RCC 7860 (cell line): ENCODE results near the gene PRR12.

Source experiments
- DNase-seq: peaks from one replicate; pipeline ENCODE4 v3.0.0-alpha.2; 2015; ENCODE audit warnings: low spot score
- FAIRE-seq: peaks from 2 replicates; lab custom pipeline; 2012; peaks lifted over from hg19 to GRCh38; lab: Jason Lieb, UNC

Gene PRR12

DNA sequence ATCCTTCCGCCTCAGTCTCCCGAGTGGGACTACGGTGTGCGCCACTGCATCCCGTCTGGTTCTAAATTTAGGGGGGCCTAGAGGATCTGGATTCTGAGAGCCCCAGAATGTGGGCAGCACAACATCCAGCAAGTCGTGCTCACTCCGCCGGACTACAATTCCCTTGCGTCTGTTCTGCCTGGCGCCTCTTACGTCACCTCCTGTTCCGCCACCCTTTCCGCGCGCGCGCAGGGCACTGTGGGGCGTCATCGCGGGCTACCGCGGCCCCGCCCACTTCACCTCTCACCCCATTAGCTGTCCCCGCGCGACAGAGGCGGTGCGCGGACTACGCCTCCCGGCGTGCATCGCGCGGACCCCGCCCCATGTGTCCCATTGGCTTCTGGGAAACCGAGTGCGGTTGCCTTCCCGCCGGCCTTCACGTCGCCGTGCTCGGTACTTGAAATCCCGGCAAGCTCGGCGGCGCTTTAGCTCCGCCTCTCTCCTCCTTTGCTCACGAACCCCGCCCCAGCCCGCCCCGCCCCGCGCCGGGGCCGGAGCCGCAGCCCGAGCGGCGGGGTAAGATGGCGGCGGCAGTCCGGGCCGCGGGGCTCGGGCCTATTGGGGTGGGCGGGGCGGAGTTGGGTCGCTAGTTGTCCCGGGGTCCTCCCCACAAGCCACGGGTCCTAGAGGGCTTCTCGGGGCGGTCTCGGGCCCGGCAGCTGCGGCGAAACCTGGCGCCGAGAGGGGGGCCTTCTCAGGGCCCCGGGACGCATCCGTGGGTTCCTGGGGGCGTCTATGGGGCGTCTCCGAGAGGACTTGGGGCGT lies 50.9 kb downstream of the PRR12 start, which contains the start of gene SCAF1:
SCAF1 (plus strand) TSS at position 522 of the 804 bp plus-strand sequence. CDS start 2,818 bp downstream, outside the sequence.
- FAIRE-seq: peak; percentile 79
- peak; percentile 95 for DNase-seq

DNA sequence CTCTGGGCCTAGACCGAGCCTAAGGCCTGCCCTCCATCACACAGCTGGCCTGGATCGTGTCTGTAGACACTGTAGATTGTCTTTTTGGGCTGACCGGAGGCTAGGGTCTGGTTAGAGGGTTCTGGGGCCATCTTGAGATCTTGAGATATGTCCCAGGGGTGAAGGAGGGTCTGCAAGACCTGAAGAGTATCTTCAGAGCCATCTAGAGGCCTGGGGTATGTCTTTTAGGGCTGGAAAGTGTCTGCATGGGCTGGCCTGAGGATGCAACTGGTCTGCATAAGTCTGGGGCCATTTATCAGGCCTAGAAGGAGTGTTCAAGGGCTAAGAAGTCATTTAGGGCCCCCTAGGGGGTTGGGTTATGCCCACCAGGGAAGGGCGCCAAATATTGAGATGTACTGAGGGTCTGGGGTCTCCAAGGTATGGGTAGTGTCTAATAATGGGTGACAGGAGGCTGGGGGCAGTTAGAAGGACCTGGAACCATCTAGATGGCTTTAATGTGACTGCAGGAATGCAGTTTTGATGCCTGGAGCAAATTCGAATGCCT lies 51.6 kb downstream of the PRR12 start:
- FAIRE-seq (no peak), DNase-seq (no peak)

DNA sequence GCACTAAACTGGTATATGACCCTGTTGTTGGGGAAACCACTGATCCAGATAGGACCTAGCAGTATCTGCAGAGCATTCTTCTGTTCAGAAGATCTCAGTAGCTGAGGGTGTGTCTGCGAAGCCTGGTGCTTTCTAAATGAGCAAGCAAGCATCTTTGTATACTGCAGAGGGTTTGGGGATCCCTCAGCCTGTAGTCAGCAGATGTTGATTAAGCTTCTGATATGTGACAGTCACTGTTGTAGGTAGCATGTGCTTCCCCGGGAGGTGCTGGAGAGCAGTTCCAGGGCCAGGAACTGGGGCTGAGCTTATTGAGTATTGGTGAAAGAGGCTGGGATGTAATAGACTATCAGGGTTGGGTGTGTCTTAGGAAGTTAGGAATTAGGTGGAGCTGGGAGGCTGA lies 52.5 kb downstream of the PRR12 start:
- no peak for FAIRE-seq
- no peak for DNase-seq

DNA sequence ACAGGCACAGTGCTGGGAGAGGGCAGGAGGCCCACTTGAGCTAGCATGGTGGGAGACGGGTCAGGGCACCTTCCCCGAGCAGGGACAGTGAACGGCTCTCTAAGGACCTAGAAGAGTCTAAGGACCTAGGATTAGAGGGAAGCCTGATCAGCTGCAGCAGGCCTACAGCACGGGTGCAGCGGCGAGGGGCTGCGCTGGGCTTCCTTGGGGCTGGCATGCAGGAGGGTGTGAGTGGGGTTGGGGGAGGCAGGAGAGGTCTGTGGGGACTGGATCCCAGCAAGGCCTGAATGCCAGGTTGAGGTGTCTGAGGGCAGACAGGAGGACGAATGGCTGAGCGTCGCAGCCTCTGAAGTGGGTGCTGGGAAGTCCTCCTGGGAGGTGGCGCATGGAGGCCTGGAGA lies 54.6 kb downstream of the PRR12 start:
- DNase-seq: no peak
- no peak for FAIRE-seq

DNA sequence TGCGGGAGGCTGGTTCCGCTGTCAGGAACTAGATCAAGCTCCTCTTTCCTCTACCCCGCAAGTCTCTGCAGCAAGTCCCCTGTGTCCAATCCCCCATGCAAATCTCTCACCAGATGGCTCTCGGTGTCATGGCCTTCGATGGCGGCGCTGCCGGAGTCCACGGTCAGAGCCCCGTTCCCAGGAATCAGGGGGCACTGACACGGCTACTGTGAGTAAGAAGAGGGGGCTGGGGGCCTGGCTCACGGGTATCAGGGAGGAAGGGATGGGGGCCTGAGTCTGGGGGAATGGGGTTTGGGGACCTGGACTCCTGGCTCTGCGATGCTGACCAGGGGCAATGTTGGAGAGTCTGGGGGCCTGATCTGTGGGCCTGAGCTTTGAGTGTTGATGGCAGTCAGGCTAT lies 55.0 kb downstream of the PRR12 start:
- FAIRE-seq (no peak), DNase-seq (no peak)

DNA sequence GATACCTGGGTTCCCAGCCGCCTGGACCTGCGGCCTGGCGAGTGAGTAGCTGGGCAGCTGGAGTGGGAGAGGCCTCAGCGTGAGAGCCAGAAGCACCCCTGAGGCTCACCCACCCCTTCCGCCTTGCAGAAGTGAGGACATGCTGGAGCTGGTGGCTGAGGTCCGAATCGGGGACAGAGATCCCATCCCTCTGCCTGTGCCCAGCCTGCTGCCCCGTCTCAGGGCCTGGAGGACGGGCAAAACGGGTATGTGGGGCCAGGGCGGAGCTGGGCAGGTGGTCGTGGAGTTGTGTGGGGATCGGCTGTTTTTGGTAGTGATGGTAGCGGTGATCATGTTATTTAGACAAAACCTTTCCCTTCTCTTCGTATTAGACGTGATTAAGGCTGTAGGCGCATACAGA lies 55.6 kb downstream of the PRR12 start:
- DNase-seq (no peak), FAIRE-seq (no peak)

DNA sequence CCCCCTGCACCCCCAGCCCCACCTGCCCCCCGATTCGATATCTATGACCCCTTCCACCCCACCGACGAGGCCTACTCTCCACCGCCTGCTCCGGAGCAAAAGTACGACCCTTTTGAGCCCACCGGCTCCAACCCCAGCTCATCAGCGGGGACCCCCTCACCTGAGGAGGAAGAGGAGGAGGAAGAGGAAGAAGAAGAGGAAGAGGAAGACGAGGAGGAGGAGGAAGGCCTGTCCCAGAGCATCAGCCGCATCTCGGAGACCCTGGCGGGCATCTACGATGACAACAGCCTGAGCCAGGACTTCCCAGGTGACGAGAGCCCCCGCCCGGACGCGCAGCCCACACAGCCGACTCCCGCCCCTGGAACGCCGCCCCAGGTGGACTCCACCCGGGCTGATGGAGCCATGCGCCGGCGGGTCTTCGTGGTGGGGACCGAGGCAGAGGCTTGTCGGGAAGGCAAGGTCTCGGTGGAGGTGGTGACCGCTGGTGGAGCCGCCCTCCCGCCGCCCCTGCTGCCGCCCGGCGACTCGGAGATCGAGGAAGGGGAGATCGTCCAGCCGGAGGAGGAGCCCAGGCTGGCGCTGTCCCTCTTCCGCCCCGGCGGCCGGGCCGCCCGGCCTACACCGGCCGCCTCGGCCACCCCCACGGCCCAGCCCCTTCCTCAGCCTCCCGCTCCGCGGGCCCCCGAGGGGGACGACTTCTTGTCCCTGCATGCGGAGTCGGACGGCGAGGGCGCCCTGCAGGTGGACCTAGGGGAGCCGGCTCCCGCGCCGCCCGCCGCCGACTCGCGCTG lies 60.2 kb downstream of the PRR12 start:
- DNase-seq (no peak), FAIRE-seq (no peak)

DNA sequence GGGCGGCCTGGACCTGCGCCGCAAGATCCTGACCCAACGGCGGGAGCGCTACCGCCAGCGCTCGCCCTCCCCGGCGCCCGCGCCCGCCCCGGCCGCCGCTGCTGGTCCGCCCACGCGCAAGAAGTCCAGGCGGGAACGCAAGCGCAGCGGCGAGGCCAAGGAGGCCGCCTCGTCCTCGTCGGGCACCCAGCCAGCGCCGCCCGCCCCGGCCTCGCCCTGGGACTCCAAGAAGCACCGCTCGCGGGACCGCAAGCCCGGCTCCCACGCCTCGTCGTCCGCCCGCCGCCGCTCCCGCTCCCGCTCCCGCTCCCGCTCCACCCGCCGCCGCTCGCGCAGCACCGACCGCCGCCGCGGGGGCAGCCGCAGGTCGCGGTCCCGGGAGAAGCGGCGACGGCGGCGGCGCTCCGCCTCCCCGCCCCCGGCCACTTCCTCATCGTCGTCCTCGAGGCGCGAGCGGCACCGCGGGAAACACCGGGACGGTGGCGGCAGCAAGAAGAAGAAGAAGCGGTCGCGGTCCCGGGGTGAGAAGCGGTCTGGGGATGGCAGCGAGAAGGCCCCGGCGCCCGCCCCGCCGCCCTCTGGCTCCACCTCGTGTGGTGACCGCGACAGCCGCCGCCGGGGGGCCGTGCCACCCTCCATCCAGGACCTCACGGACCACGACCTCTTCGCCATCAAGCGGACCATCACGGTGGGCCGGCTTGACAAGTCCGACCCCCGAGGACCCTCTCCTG lies 61.0 kb downstream of the PRR12 start:
- FAIRE-seq (no peak), DNase-seq (no peak)

DNA sequence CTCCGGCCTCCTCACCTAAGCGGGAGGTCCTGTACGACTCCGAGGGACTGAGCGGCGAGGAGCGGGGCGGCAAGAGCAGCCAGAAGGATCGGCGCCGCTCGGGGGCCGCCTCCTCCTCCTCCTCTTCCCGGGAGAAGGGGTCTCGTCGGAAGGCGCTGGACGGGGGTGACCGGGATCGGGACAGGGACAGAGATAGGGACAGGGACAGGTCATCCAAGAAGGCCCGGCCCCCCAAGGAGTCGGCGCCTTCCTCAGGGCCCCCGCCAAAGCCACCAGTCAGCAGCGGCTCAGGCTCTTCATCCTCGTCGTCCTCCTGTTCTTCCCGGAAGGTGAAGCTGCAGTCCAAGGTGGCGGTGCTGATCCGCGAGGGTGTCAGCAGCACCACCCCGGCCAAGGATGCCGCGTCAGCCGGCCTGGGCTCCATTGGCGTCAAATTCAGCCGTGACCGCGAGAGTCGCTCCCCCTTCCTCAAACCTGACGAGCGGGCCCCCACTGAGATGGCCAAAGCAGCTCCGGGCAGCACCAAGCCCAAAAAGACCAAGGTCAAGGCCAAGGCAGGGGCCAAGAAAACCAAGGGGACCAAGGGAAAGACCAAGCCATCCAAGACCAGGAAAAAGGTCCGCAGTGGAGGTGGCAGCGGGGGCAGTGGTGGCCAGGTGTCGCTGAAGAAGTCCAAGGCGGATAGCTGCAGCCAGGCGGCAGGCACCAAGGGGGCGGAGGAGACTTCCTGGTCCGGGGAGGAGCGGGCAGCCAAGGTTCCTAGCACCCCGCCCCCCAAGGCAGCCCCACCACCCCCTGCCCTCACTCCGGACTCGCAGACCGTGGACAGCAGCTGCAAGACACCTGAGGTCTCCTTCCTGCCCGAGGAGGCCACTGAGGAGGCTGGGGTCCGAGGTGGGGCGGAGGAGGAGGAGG lies 61.8 kb downstream of the PRR12 start:
- no peak for DNase-seq
- FAIRE-seq: no peak

DNA sequence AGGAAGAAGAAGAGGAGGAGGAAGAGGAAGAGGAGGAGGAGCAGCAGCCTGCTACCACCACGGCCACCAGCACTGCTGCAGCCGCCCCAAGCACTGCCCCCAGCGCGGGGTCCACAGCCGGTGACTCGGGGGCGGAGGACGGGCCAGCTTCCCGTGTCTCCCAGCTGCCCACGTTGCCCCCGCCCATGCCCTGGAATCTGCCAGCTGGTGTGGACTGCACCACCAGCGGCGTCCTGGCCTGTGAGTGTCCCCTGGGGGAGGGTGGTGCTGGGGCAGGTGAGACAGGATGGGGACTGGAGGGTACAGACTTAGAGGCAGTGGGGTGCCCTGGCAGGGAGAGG lies 62.5 kb downstream of the PRR12 start:
- no peak for DNase-seq
- no peak for FAIRE-seq

DNA sequence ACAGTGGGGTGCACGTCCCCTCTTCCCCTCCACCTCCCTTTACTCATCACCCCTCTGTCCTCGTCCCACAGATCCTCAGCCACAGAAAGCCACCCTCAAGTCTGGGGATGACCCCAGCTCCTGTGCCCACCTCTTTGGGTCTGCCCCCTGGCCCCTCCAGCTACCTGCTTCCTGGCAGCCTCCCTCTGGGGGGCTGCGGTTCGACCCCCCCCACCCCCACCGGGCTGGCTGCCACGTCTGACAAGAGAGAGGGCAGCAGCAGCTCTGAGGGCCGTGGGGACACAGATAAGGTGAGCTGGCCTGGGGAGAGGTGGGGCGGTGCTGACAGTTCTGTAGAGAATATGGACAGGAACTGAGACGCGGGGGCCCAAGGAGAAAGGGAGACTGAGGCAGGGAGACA lies 63.6 kb downstream of the PRR12 start:
- DNase-seq (no peak), FAIRE-seq (no peak)

DNA sequence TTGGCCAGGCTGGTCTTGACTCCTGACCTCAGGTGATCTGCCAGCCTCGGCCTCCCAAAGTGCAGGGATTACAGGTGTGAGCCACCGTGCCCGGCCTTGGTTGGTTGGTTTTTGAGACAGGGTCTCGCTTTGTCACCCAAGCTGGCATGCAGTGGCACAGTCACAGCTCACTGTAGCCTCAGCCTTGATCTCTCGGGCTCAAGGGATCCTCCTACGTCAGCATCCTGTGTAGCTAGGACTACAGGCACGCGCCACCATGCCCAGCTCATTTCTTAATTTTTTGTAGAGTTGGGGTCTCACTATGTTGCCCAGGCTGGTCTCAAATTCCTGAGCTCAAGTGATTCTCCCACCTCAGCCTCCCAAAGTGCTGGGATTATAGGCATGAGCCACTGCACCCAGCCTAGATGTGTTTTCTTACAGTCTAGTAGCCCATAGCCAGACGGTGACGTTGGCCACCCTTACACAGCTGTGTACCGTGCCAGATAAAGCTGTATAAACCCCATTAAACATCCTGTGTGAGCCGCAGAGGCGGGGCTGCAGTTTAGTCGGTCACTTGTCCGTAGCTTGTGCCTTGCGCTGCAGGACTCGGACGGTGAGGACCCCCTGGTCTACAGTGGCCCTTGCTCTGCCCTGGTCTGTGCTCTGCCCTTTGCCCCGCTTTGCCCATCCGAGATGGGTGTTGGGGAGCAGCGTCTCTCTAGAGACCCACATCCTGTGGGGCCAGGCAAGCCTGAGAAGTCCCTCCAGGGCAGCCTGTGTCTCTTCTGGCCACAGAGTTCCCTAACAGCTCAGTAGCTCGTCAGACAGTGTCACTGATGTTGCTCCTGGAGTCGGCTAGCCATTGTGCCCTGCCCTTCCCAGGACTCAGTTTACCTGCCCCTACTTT lies 64.8 kb downstream of the PRR12 start:
- no peak for FAIRE-seq
- DNase-seq: no peak

DNA sequence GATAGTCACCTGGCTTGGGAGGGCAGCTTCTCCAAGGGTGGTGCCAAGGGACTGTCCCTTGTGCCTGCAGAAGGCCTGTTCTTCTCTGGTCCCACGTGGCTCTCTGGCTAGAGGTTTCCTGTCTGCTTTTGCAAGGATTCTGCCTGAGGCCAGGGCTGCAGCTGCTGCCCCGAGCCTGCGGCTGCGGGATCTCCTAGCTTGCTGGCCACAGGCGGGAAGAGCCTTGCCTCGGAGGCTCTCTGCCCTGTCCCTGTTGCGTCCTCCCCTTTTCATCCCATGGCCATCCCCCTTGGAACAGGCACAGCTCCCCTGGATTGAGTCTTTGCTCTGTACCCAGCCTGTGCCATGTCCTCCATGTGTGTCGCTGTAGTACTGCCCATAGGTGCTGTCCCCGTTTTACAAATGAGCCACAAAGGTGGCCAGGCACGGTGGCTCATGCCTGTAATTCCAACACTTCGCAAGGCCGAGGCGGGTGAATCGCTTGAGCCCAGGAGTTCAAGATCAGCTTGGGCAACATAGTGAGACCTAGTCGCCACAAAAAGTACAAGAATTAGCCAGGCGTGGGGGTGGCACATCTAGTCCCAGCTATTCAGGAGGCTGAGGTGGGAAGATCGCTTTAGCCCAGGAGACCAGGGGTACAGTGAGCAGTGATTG lies 65.6 kb downstream of the PRR12 start:
- no peak for FAIRE-seq

DNA sequence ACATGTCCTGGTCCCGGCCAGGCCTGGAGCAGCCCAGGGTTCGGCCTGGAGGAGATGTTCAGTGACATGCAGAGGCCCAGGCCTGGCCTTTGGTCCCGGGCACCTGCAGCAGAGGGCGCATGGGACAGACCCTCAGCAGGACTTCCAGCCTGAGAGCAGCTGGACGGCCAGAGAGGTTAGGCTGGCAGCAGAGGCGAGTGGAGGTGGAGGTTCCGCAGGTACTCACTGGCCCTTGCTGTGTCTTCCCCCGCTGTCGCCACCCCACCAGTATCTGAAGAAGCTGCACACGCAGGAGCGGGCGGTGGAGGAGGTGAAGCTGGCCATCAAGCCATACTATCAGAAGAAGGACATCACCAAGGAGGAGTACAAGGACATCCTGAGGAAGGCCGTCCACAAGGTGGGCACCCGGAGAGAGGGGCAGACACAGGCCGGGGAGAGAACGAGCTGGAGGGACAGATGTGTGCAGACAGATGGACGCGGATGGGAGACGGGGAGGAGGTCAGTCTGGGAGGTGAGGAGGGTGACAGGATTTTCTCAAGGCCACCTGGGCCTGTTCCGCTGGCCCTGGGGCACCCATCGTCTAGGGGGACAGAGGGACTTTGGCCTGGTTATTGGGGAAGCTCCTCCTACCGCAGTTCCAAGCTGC lies 66.6 kb downstream of the PRR12 start:
- no peak for FAIRE-seq

More for the DNA sequence above, 65.6 kb downstream of the PRR12 start:
- no peak for DNase-seq

DNA sequence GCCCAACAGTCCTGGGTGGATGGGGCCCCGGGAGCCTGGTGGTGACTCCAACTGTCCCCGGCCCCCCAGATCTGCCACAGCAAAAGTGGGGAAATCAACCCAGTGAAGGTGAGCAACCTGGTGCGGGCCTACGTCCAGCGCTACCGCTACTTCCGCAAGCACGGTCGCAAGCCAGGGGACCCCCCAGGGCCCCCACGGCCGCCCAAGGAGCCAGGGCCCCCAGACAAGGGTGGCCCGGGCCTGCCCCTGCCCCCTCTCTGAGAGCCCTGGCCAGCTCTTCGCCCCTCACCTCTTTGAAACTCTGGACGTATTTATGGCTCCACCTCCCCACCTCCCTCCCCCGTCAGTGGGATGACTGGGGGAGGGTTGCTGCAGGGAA lies 67.1 kb downstream of the PRR12 start:
- FAIRE-seq (no peak), DNase-seq (no peak)

More for the DNA sequence above, 66.6 kb downstream of the PRR12 start:
- DNase-seq: no peak

DNA sequence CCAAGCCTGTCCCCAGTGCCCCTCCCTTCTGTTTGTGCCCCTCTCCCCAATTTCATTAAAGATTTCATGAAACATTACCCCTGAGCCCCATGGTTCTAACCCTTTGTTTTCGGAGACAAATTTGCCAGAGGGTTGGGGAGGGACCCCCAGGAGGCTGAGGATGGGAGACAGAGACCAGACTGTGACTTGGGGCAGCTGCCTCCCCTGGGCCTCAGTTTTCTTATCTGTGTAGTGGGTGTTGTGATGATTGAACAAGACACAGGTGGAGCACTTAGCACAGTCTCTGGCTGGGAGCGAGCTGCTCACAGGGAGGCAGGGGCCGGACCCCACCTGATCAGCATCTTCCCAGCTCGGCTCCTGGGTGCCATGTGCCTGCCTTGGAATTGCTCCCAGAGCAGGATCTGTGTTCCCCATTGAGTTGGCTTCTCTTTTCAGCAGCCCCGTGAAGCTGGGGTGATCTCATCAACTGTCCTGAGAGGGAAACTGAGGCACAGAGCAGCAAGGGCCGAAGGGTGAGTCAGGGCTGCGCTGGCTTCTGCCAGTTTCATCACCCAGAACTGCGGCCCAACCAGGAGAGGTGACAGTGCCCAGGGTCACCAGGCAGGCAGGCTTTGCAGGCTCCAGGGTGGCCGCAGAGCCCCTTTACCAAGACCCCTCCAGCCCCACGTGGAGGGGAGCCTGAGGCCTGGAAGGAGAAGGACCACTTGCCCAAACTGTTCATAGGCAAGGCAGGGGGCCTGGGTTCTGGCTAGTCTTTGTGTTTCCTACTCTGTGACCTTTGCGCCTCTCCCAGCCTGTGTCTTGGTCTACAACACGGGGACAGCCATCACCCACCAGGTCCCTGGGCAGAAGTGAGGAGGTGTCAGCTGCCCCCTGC lies 67.8 kb downstream of the PRR12 start:
- DNase-seq (no peak), FAIRE-seq (no peak)

DNA sequence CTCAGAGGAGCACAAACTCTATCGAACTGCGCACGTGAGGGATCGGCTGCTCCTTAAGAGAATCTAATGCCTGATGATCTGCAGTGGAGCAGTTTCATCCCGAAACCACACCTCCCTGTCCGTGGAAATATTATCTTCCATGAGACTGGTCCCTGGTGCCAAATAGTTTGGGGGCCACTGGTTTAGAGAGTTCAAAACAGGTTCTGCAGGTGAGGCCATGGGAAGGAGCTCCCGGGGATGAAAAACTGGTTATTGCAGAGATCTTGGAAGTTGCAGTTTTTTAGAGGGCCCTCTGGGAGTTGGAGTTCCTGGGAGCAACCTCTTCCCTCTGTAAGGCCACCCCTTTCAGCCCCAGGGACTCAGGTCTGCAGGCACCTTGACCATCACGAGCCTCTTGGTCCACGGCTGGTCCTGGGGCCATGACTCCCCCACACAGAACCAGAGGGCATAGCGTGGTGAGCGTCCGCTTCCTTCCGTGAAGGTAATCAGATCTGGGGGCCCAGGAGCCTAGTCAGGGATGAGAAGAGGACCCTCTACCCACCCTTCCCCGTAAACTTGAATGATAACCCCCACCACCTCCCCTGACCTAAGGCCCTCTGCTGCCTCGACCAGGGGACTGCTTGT lies 69.5 kb downstream of the PRR12 start:
- DNase-seq (no peak), FAIRE-seq (no peak)
